Melanocyte of skin (primary cell): ENCODE data around the gene EFNB3. TPM values are rescaled to one million over a fixed set of nuclear protein-coding genes. Genes with fewer than 3 reads are reported as not detected.

Source experiments
- total RNA-seq, 2 donors: library from RNA; depleted of rRNA; stranded (reverse); fragments of >200 nt; gene quantifications; 2 replicates each; pipeline ENCODE4 v1.2.3, GENCODE V29; 2012

EFNB3 gene, protein sequence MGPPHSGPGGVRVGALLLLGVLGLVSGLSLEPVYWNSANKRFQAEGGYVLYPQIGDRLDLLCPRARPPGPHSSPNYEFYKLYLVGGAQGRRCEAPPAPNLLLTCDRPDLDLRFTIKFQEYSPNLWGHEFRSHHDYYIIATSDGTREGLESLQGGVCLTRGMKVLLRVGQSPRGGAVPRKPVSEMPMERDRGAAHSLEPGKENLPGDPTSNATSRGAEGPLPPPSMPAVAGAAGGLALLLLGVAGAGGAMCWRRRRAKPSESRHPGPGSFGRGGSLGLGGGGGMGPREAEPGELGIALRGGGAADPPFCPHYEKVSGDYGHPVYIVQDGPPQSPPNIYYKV
- 1 to 10 TPM in 1 of 2 donors, under 1 TPM in 1; 0.33 to 1.0 TPM for total RNA-seq

DNA sequence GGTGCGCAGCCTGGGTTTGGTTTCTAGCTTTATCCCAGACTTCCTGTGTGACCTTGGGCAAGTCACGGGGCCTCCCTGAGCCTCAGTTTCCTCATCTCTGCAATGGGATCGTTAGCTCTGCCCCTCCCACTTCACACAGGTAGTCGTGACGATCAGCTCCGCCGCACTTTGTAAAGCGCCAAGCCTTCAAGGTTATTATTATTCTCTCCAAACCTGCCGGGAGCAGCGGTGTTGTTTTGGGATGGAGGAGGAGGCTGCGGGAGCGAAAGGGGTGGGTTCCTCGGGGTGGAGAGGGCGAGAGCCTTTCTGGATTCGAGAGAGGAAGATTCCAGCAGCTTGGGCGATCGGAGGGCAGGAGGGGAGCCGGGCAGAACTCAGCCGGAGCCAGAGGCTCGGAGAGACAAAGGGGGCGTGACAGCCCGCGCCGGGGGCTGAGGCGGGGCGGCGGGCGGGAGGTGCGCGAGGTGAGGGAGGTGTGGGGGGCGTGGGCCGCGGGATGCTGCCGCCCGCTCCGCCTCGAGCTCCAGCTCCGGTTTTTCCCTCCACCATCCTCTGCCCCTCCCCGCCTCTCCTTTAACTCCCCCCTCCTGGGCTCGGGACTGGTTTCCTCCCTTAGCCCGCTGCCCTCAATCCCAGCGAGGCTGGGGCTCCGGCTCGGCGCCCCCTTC is at the start of gene EFNB3:
TSS of gene EFNB3 (plus strand) at position 602 of the 668 bp plus-strand sequence. CDS start 397 bp downstream, outside the sequence.

DNA sequence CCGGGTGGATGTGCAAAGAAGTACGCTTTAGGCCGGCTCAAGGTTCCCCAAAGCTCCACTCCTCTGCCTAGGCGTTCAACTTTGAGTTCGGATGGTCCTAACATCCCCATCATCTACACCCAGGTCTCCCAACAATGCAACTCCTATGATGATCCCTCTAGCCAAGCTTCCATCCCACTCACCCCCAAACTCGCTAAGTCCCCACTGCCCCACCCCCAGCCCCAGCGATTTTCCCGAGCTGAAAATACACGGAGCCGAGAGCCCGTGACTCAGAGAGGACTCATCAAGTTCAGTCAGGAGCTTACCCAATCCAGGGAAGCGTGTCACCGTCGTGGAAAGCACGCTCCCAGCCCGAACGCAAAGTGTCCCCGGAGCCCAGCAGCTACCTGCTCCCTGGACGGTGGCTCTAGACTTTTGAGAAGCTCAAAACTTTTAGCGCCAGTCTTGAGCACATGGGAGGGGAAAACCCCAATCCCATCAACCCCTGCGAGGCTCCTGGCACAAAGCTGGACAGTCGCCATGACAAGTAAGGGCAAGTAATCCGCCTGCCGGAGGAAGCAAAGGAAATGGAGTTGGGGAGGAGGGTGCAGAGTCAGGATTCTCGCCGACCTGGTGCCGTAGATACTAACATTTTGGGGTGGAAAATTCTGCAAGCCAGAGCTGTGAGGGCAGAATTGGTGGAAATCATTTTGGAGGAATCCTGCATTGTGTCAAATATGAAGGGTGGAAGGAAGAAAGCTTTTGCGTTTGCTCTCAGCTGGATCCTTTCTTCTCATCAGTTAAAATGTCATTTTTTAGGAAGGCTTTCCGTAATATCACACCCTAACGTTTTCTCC is 17.7 kb upstream of the EFNB3 start, which contains the start of gene TP53:
TSS of gene TP53 (minus strand) at position 419 of the 836 bp plus-strand sequence. CDS start 10,896 bp downstream, outside the sequence.

DNA sequence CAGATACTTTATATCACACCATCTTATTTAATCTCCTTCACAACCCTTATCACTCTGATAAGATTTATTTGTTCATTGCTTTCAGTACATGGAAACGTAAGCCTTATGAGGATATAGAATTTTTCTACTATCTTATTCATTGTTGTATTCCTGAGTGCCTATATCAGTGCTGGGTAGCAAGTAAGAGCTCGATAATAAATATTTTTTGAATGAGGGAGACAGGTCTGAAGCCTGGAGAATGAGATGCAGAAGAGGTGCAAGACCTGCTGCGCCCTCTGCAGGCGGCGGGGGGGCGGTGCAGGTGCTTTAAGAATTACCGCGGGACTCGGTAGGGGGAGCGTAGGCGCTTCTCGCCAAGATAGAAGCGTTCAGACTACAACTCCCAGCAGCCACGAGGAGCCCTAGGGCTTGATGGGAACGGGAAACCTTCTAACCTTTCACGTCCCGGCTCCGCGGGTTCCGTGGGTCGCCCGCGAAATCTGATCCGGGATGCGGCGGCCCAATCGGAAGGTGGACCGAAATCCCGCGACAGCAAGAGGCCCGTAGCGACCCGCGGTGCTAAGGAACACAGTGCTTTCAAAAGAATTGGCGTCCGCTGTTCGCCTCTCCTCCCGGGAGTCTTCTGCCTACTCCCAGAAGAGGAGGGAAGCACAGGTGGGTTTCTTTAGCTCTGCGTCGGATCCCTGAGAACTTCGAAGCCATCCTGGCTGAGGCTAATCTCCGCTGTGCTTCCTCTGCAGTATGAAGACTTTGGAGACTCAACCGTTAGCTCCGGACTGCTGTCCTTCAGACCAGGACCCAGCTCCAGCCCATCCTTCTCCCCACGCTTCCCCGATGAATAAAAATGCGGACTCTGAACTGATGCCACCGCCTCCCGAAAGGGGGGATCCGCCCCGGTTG is 16.8 kb upstream of the EFNB3 start, which contains the start of gene WRAP53:
TSS of gene WRAP53 (plus strand) at position 570 of the 900 bp plus-strand sequence. CDS start at position 742, 172 bp downstream.

DNA sequence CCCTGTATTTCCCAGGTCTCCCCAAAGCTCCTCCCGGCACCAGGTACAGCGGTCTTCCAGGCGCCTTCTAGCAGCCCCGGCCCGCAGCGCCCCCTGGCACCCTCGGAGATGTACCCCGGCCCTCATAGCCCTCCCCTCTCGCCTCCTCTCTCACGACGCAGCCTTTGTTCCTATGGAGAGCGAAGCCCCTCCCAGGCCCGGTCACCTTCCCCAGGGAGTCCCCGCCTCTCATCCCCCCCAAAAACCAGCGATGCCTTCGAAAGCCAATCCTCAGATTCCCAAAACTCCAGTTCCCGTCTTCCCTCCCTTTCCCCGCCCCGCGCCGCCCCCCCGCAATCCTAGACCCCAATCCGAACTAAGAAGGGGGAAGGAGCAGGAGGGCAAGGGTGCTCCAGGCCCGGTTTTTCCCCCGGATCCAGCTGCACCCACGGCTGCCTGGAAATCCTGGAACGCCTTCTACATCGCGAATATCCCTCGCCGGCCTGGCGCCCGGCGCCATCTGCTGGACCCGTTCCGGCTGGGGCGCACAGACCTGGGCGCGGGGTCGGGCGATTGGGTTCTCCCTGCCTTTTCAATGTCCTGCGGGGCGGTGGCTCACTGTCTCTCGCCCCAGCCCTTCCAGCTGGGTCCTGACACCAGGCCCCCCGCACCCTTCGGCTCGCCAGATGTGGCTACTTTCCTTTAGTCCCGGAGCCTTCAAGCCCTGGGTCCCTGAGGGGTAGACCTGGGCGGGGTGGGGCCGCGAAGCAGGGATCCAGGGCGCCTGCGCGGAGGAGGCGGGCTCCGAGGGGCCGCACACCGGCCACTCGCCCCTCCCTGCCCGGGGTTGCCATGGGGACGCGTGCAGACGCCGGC is 12.1 kb downstream of the EFNB3 start, which contains the start of gene DNAH2:
TSS of gene DNAH2 (plus strand) at position 844 of the 855 bp plus-strand sequence. CDS start 1,991 bp downstream, outside the sequence.

Other genes starting within 250 kb of the EFNB3 start
- 10 to 100 TPM; 16.3 to 23.1 TPM for gene ZBTB4, start 225.6 kb upstream of the EFNB3 start, total RNA-seq
- gene SLC35G6, start 223.8 kb upstream of the EFNB3 start, total RNA-seq: not detected
- gene POLR2A, start 220.8 kb upstream of the EFNB3 start, total RNA-seq: 10 to 100 TPM; 95.3 to 96.9 TPM
- gene TNFSF12, start 156.1 kb upstream of the EFNB3 start, total RNA-seq: 10 to 100 TPM; 14.8 to 19.3 TPM
- 1 to 10 TPM; 2.4 to 2.7 TPM for gene TNFSF13, start 146.5 kb upstream of the EFNB3 start, total RNA-seq
- gene SENP3, start 143.3 kb upstream of the EFNB3 start, total RNA-seq: 100 to 1,000 TPM in 1 of 2 donors, 10 to 100 TPM in 1; 67.4 to 114 TPM
- 10 to 100 TPM; 18.3 to 20.0 TPM for gene CD68, start 125.6 kb upstream of the EFNB3 start, total RNA-seq
- 100 to 1,000 TPM; 181 to 189 TPM for gene MPDU1, start 121.3 kb upstream of the EFNB3 start, total RNA-seq
- gene SOX15, start 115.1 kb upstream of the EFNB3 start, total RNA-seq: under 1 TPM in 1 of 2 donors, not detected in 1; 0.33 TPM
- 10 to 100 TPM; 36.3 to 36.5 TPM for gene FXR2, start 90.3 kb upstream of the EFNB3 start, total RNA-seq
- gene SAT2, start 77.4 kb upstream of the EFNB3 start, total RNA-seq: 10 to 100 TPM; 22.4 to 24.6 TPM
- under 1 TPM; 0.33 to 0.34 TPM for gene SHBG, start 75.1 kb upstream of the EFNB3 start, total RNA-seq
- not detected for gene ATP1B2, start 54.3 kb upstream of the EFNB3 start, total RNA-seq
- 10 to 100 TPM; 43.0 to 47.1 TPM for gene TP53, start 17.7 kb upstream of the EFNB3 start, total RNA-seq
- 10 to 100 TPM in 1 of 2 donors, 1 to 10 TPM in 1; 8.6 to 17.3 TPM for gene WRAP53, start 16.7 kb upstream of the EFNB3 start, total RNA-seq
- under 1 TPM; under 0.01 TPM for gene DNAH2, start 12.5 kb downstream of the EFNB3 start, total RNA-seq
- gene KDM6B, start 129.0 kb downstream of the EFNB3 start, total RNA-seq: 1 to 10 TPM; 3.4 to 3.7 TPM
- under 1 TPM in 1 of 2 donors, not detected in 1; 0.34 TPM for gene TMEM88, start 149.9 kb downstream of the EFNB3 start, total RNA-seq
- gene NAA38, start 152.4 kb downstream of the EFNB3 start, total RNA-seq: 10 to 100 TPM; 47.1 to 68.9 TPM
- gene CYB5D1, start 152.8 kb downstream of the EFNB3 start, total RNA-seq: 1 to 10 TPM; 5.9 to 8.3 TPM
- 10 to 100 TPM; 46.8 to 69.9 TPM for gene CHD3, start 183.6 kb downstream of the EFNB3 start, total RNA-seq
- 1 to 10 TPM in 1 of 2 donors, under 1 TPM in 1; 1.00 to 1.7 TPM for gene RNF227, start 211.1 kb downstream of the EFNB3 start, total RNA-seq
- gene KCNAB3, start 224.7 kb downstream of the EFNB3 start, total RNA-seq: under 1 TPM; under 0.01 to 0.69 TPM
- gene TRAPPC1, start 226.7 kb downstream of the EFNB3 start, total RNA-seq: 10 to 100 TPM; 41.3 to 48.6 TPM
- 10 to 100 TPM; 22.3 to 24.8 TPM for gene CNTROB, start 227.0 kb downstream of the EFNB3 start, total RNA-seq